Activated T-cell treated with anti-CD3 and anti-CD28 coated beads, Interleukin-2, amount 50 U/mL, for 4 hours (primary cell): Measurements from ENCODE around the gene SPDYE2. TPM values are rescaled to one million over a fixed set of nuclear protein-coding genes. Genes with fewer than 3 reads are reported as not detected.
"Not testable (repeated sequence)": the region's sequence is repeated elsewhere in the genome, so short reads cannot be mapped to it uniquely, and the experiment has no call there.

Experiments
- ATAC-seq, 2 donors: fragments of 200-7000 bp; cut with Tn5 transposase; one replicate each; pipeline ENCODE4 v1.10.0; 2021
- DNase-seq: peaks from one replicate; pipeline ENCODE4 v3.0.0-alpha.2; 2020
- H3K27me3 Mint-ChIP-seq: one replicate; pipeline ENCODE4 v1.8.0; 2021; ENCODE audit warnings: low read depth, mixed read lengths
- H3K36me3 Mint-ChIP-seq: one replicate; pipeline ENCODE4 v1.8.0; 2022; ENCODE audit warnings: mixed read lengths; ENCODE audit not compliant: insufficient read depth
- H3K4me1 Mint-ChIP-seq: one replicate; pipeline ENCODE4 v1.8.0; 2021; ENCODE audit warnings: low read depth, mixed read lengths
- H3K4me3 Mint-ChIP-seq: one replicate; pipeline ENCODE4 v1.8.0; 2021; ENCODE audit warnings: mild to moderate bottlenecking, moderate library complexity, mixed read lengths
- H3K9me3 Mint-ChIP-seq: one replicate; pipeline ENCODE4 v1.8.0; 2021; ENCODE audit warnings: mixed read lengths
- total RNA-seq, 3 donors: library from RNA; stranded (reverse); gene quantifications; one replicate each; pipeline ENCODE4 v1.2.1, GENCODE V29; 2021

Gene SPDYE2
- total RNA-seq, 3 donors from 2014 or later: not detected

- ATAC-seq: not testable (repeated sequence)
Measured at GRCh38 chr7:102604431-102605145, 53.6 kb downstream of the SPDYE2 start.

GRCh38 chr7:102606848-102607247 is 55.8 kb downstream of the SPDYE2 start:
- not testable (repeated sequence) for H3K4me1 Mint-ChIP-seq, ATAC-seq, H3K4me3 Mint-ChIP-seq, H3K27me3 Mint-ChIP-seq, DNase-seq, H3K36me3 Mint-ChIP-seq, H3K9me3 Mint-ChIP-seq

More at GRCh38 chr7:102604431-102605145, 53.6 kb downstream of the SPDYE2 start:
- not testable (repeated sequence) for H3K27me3 Mint-ChIP-seq, H3K36me3 Mint-ChIP-seq, H3K4me1 Mint-ChIP-seq, H3K4me3 Mint-ChIP-seq, DNase-seq, H3K9me3 Mint-ChIP-seq

- not testable (repeated sequence) for DNase-seq, ATAC-seq, H3K36me3 Mint-ChIP-seq, H3K4me1 Mint-ChIP-seq, H3K4me3 Mint-ChIP-seq, H3K27me3 Mint-ChIP-seq, H3K9me3 Mint-ChIP-seq
Measured at GRCh38 chr7:102609734-102610133, 58.7 kb downstream of the SPDYE2 start.

GRCh38 chr7:102610441-102610840 is 59.4 kb downstream of the SPDYE2 start:
- not testable (repeated sequence) for H3K36me3 Mint-ChIP-seq, H3K9me3 Mint-ChIP-seq, ATAC-seq, H3K4me1 Mint-ChIP-seq, DNase-seq, H3K4me3 Mint-ChIP-seq, H3K27me3 Mint-ChIP-seq

- not testable (repeated sequence) for H3K4me3 Mint-ChIP-seq, H3K27me3 Mint-ChIP-seq, H3K4me1 Mint-ChIP-seq, H3K9me3 Mint-ChIP-seq, DNase-seq, H3K36me3 Mint-ChIP-seq
- ATAC-seq: peak; percentile 76
Measured at GRCh38 chr7:102611013-102611674, 60.1 kb downstream of the SPDYE2 start.

- not testable (repeated sequence) for H3K4me1 Mint-ChIP-seq, DNase-seq, ATAC-seq, H3K9me3 Mint-ChIP-seq, H3K4me3 Mint-ChIP-seq, H3K36me3 Mint-ChIP-seq, H3K27me3 Mint-ChIP-seq
Measured at GRCh38 chr7:102611675-102612325, 60.8 kb downstream of the SPDYE2 start.

Other genes with a start within 250 kb of the SPDYE2 start
- gene SPDYE6, start 194.8 kb upstream of the SPDYE2 start, total RNA-seq: not detected
- 10 to 100 TPM; 24.8 to 30.1 (median 27.0) TPM for gene PRKRIP1, start 154.9 kb upstream of the SPDYE2 start, total RNA-seq
- 10 to 100 TPM; 24.8 to 35.9 (median 27.4) TPM for gene ORAI2, start 117.7 kb upstream of the SPDYE2 start, total RNA-seq
- gene ALKBH4, start 86.4 kb upstream of the SPDYE2 start, total RNA-seq: 10 to 100 TPM; 13.7 to 15.4 (median 15.0) TPM
- gene LRWD1, start 86.2 kb upstream of the SPDYE2 start, total RNA-seq: 10 to 100 TPM; 54.8 to 57.9 (median 57.7) TPM
- 10 to 100 TPM; 67.3 to 77.4 (median 72.0) TPM for gene POLR2J, start 72.3 kb upstream of the SPDYE2 start, total RNA-seq
- gene RASA4B, start 33.4 kb upstream of the SPDYE2 start, total RNA-seq: 10 to 100 TPM; 20.0 to 50.1 (median 35.7) TPM
- gene UPK3BL2, start 7.5 kb upstream of the SPDYE2 start, total RNA-seq: 1 to 10 TPM; 4.7 to 8.5 (median 7.9) TPM
- gene POLR2J3, start 21.4 kb downstream of the SPDYE2 start, total RNA-seq: 10 to 100 TPM; 19.6 to 28.5 (median 20.0) TPM
- gene RASA4, start 65.5 kb downstream of the SPDYE2 start, total RNA-seq: 10 to 100 TPM; 43.7 to 58.3 (median 47.4) TPM
- gene UPK3BL1, start 91.6 kb downstream of the SPDYE2 start, total RNA-seq: 10 to 100 TPM; 11.3 to 22.0 (median 12.7) TPM
- not detected for gene SPDYE2B, start 99.1 kb downstream of the SPDYE2 start, total RNA-seq
- 1 to 10 TPM; 5.8 to 8.5 (median 6.1) TPM for gene POLR2J2, start 120.4 kb downstream of the SPDYE2 start, total RNA-seq
- gene FAM185A, start 197.8 kb downstream of the SPDYE2 start, total RNA-seq: 10 to 100 TPM in 2 of 3 donors, 1 to 10 TPM in 1; 9.1 to 12.9 (median 10.3) TPM